IPS-NIHi7 (cell line): Measurements from ENCODE around the gene TUBA1C.
"Not testable (repeated sequence)": the region's sequence is repeated elsewhere in the genome, so short reads cannot be mapped to it uniquely, and the experiment has no call there.

Experiments used
- DNase-seq: peaks from one replicate; pipeline ENCODE4 v3.0.0; 2012; ENCODE audit warnings: mixed read lengths; ENCODE audit errors: extremely low spot score

Gene TUBA1C

GRCh38 chr12:49264873-49265792 is at the start of gene TUBA1C:
Gene TUBA1C (plus strand): TSS chr12:49265082. CDS start chr12:49265182, 100 bp downstream.
- DNase-seq, result peak; percentile 99

- no peak for DNase-seq
These were observed 45.4 kb upstream of the TUBA1C start for GRCh38 chr12:49219417-49220026.

GRCh38 chr12:49220972-49221371 is 43.9 kb upstream of the TUBA1C start:
- no peak for DNase-seq

- no peak for DNase-seq
These were observed 41.8 kb upstream of the TUBA1C start for GRCh38 chr12:49223122-49223521.

- DNase-seq, result no peak
These were observed 41.1 kb upstream of the TUBA1C start for GRCh38 chr12:49223590-49224369.

GRCh38 chr12:49225576-49226166 is 39.2 kb upstream of the TUBA1C start:
- DNase-seq, result no peak

- DNase-seq, result no peak
These were observed 37.2 kb upstream of the TUBA1C start for GRCh38 chr12:49227713-49228112.

GRCh38 chr12:49228653-49229052 is 36.2 kb upstream of the TUBA1C start:
- DNase-seq, result no peak

GRCh38 chr12:49230176-49230804 is 34.6 kb upstream of the TUBA1C start:
- no peak for DNase-seq

GRCh38 chr12:49230805-49231194 is 34.1 kb upstream of the TUBA1C start:
- DNase-seq, result no peak

GRCh38 chr12:49231878-49232655 is 32.8 kb upstream of the TUBA1C start:
- DNase-seq, result no peak

- peak; percentile 47 for DNase-seq
These were observed 31.7 kb upstream of the TUBA1C start for GRCh38 chr12:49232940-49233841.

GRCh38 chr12:49233842-49234526 is 30.9 kb upstream of the TUBA1C start:
- DNase-seq, result no peak

GRCh38 chr12:49236423-49236822 is 28.5 kb upstream of the TUBA1C start:
- no peak for DNase-seq

- no peak for DNase-seq
These were observed 21.3 kb upstream of the TUBA1C start for GRCh38 chr12:49243631-49244030.

GRCh38 chr12:49244176-49244575 is 20.7 kb upstream of the TUBA1C start:
- DNase-seq, result no peak

GRCh38 chr12:49251357-49251756 is 13.5 kb upstream of the TUBA1C start:
- DNase-seq, result no peak

- DNase-seq, result no peak
These were observed 11.8 kb upstream of the TUBA1C start for GRCh38 chr12:49253033-49253623.

- not testable (repeated sequence) for DNase-seq
These were observed 9.4 kb upstream of the TUBA1C start for GRCh38 chr12:49255456-49255855.
